Gastroesophageal sphincter (tissue), 3 donors: ENCODE measurements around the gene ARHGAP26.

ENCODE experiments used
- EP300 ChIP-seq: sonication (generic); formaldehyde crosslinking; IDR thresholded peaks from one replicate; pipeline ENCODE4 v1.6.1; 2017; ENCODE audit warnings: antibody characterized with exemption, mild to moderate bottlenecking
- POLR2A ChIP-seq, 2 donors: fragments of 450-650 bp; IDR thresholded peaks; one replicate each; pipeline ENCODE4 v1.6.1; 2017; ENCODE audit warnings: antibody characterized with exemption in 2 of 2, mild to moderate bottlenecking in 2 of 2, moderate library complexity in 1 of 2
- POLR2AphosphoS5 ChIP-seq: sonication (generic); formaldehyde crosslinking; IDR thresholded peaks from one replicate; pipeline ENCODE4 v1.6.1; 2017; ENCODE audit warnings: antibody characterized with exemption
- TF ChIP-seq, protein P1 (sequence below), 4 experiments: fragments of 200-600 bp in 2 of 4; fragments of 450-650 bp in 2 of 4; sonication (generic) in 1 of 4; IDR thresholded peaks; one replicate each; pipeline ENCODE4 v1.5.1; 2017 to 2019; ENCODE audit warnings: antibody characterized with exemption in 4 of 4, mild to moderate bottlenecking in 2 of 4, moderate library complexity in 2 of 4

DNA sequence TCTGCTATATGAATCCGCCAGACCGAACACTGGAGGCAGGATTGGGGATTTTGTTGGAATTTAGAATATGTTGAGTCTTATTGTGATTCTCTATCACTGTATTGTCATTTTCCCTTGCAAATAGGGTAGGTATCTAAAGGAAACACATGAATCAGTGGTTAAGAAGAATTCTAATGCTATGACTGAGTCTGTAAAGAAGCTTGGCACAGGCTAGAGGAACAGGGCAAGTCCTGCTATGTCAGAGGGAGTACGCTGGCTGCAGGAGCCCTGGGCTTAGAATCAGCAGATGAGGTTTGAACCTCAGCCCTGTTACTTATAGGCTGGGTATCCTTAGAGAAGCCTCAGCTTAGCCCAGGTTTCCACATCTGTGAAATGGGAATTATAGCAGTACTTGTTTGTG is 435.2 kb downstream of the ARHGAP26 start:
- TF ChIP-seq, protein P1, sequence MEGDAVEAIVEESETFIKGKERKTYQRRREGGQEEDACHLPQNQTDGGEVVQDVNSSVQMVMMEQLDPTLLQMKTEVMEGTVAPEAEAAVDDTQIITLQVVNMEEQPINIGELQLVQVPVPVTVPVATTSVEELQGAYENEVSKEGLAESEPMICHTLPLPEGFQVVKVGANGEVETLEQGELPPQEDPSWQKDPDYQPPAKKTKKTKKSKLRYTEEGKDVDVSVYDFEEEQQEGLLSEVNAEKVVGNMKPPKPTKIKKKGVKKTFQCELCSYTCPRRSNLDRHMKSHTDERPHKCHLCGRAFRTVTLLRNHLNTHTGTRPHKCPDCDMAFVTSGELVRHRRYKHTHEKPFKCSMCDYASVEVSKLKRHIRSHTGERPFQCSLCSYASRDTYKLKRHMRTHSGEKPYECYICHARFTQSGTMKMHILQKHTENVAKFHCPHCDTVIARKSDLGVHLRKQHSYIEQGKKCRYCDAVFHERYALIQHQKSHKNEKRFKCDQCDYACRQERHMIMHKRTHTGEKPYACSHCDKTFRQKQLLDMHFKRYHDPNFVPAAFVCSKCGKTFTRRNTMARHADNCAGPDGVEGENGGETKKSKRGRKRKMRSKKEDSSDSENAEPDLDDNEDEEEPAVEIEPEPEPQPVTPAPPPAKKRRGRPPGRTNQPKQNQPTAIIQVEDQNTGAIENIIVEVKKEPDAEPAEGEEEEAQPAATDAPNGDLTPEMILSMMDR (IDR thresholded peaks at IDR 0.05), result no peak
- no peak for TF ChIP-seq EP300
- TF ChIP-seq POLR2A (IDR thresholded peaks at IDR 0.05), result no peak
- TF ChIP-seq POLR2AphosphoS5, result no peak
